Measurements from ENCODE around the gene ZPR1.

DNA sequence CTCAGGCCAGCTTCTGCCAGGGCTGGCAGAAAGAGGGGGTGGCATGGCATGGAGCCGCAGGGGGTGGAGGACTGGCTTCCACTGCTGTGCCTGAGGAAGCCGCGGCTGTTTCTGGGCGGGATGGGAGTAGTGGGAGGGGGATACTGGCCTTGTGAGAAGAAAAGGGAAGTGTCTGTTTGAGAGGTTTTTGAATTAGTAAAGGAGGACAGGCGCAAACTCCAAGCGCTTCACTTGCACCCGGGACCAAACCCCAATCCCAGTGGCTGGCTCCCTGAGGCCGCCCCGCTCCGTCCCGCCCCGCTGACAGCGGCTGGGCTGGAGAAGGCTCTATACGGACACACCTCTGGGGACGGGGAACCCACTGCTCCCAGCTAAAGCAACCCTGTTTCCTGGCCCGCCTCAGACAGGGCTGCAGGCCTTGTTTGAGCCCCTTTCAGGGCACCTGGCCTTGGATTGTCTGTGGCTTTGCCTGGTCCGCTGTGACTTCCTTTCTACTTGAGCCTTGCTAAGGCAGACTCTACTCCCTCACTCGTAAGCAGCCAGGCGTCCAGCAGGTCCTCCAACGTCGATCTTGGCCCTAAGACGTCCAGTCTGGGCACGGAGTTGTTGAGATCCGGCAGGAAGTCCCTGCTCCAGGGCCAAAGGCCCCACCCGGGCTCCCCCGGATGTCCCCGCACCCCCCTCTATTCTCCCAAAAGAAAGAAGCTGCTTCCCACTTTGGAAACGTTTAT is 47.4 kb upstream of the ZPR1 start:
- TF ChIP-seq POLR2A (IDR thresholded peaks at IDR 0.05) (no peak), POLR2AphosphoS5 (IDR thresholded peaks at IDR 0.05) (no peak)

Data from upper lobe of left lung (tissue), 4 donors.